GM23338 (cell line): Measurements from ENCODE around the gene MAPK12. TPM values are rescaled to one million over a fixed set of nuclear protein-coding genes. Genes with fewer than 3 reads are reported as not detected.

ENCODE experiments used
- ATAC-seq: fragments of 200-7000 bp; cut with Tn5 transposase; 3 replicates; pipeline ENCODE4 v1.9.1; 2020
- DNase-seq: peaks from one replicate; pipeline ENCODE4 v3.0.0-alpha.2; 2015; ENCODE audit warnings: low spot score
- H2AFZ ChIP-seq: fragments of 200-600 bp; sonication (generic); 2 replicates; pipeline ENCODE4 v1.8.0; 2016; ENCODE audit warnings: antibody characterized with exemption, mild to moderate bottlenecking, moderate library complexity
- H3F3A ChIP-seq: fragments of 200-600 bp; sonication (generic); replicated peaks from 2 replicates; pipeline ENCODE4 v1.8.0; 2017; ENCODE audit warnings: antibody characterized with exemption, mixed run types, low read depth
- H3K27ac ChIP-seq: fragments of 200-600 bp; sonication (generic); 2 replicates; pipeline ENCODE4 v1.6.1; 2016; ENCODE audit warnings: low read depth
- H3K27me3 ChIP-seq: fragments of 200-600 bp; sonication (generic); 2 replicates; pipeline ENCODE4 v1.8.0; 2016; ENCODE audit warnings: mild to moderate bottlenecking, mixed run types, moderate library complexity; ENCODE audit not compliant: insufficient read depth
- H3K36me3 ChIP-seq: fragments of 200-600 bp; sonication (generic); 2 replicates; pipeline ENCODE4 v1.8.0; 2016; ENCODE audit warnings: mild to moderate bottlenecking; ENCODE audit not compliant: insufficient read depth
- H3K4me1 ChIP-seq: fragments of 200-600 bp; sonication (generic); 2 replicates; pipeline ENCODE4 v1.8.0; 2016; ENCODE audit warnings: mild to moderate bottlenecking, moderate library complexity; ENCODE audit not compliant: insufficient read depth
- H3K4me2 ChIP-seq: fragments of 200-600 bp; sonication (generic); 2 replicates; pipeline ENCODE4 v1.7.1; 2017; ENCODE audit warnings: mixed run types
- H3K4me3 ChIP-seq: fragments of 200-600 bp; sonication (generic); 2 replicates; pipeline ENCODE4 v1.6.1; 2016; ENCODE audit warnings: mixed run types
- H3K79me2 ChIP-seq: fragments of 200-600 bp; sonication (generic); replicated peaks from 2 replicates; pipeline ENCODE4 v1.8.0; 2017; ENCODE audit warnings: mild to moderate bottlenecking; ENCODE audit not compliant: insufficient read depth
- H3K9me2 ChIP-seq: fragments of 200-600 bp; sonication (generic); 2 replicates; pipeline ENCODE4 v1.8.0; 2017; ENCODE audit not compliant: insufficient read depth
- H4K20me1 ChIP-seq: fragments of 200-600 bp; sonication (generic); replicated peaks from 2 replicates; pipeline ENCODE4 v1.8.0; 2017; ENCODE audit warnings: mild to moderate bottlenecking; ENCODE audit not compliant: insufficient read depth
- H3K27ac Mint-ChIP-seq: 2 replicates; pipeline ENCODE4 v1.8.0; 2020; ENCODE audit warnings: inconsistent platforms, mild to moderate bottlenecking, moderate library complexity, mixed read lengths
- H3K27me3 Mint-ChIP-seq: 3 replicates; pipeline ENCODE4 v1.8.0; 2022; ENCODE audit warnings: low read depth, mild to moderate bottlenecking, moderate library complexity, mixed read lengths, inconsistent platforms; ENCODE audit not compliant: insufficient read depth, poor library complexity
- H3K36me3 Mint-ChIP-seq: 3 replicates; pipeline ENCODE4 v1.8.0; 2021; ENCODE audit warnings: low read depth, mild to moderate bottlenecking, inconsistent platforms, moderate library complexity, mixed read lengths
- H3K4me1 Mint-ChIP-seq: 3 replicates; pipeline ENCODE4 v1.8.0; 2020; ENCODE audit warnings: mild to moderate bottlenecking, inconsistent platforms, mixed read lengths
- H3K4me3 Mint-ChIP-seq: 3 replicates; pipeline ENCODE4 v1.8.0; 2021; ENCODE audit warnings: moderate library complexity, mild to moderate bottlenecking, inconsistent platforms, mixed read lengths
- H3K9me3 Mint-ChIP-seq: 3 replicates; pipeline ENCODE4 v1.8.0; 2020; ENCODE audit warnings: moderate library complexity, mild to moderate bottlenecking, inconsistent platforms, mixed read lengths
- EZH2 ChIP-seq: fragments of 200-600 bp; sonication (generic); IDR thresholded peaks from one replicate; pipeline ENCODE4 v1.8.0; 2017; ENCODE audit warnings: antibody characterized with exemption, mild to moderate bottlenecking, low read depth; ENCODE audit not compliant: unreplicated experiment
- ZNF331 ChIP-seq: fragments of 250-450 bp; sonication (Bioruptor Pico); IDR thresholded peaks from 2 replicates; pipeline ENCODE4 v1.5.0; 2020; ENCODE audit warnings: low read depth, mild to moderate bottlenecking, moderate library complexity
- polyA plus RNA-seq: library from polyadenylated mRNA; unstranded; fragments of >200 nt; fragmentation: Nextera tagmentation; extraction: Ambion mirVana; gene quantifications from 2 replicates; pipeline ENCODE4 v1.2.1, GENCODE V29; 2016
- total RNA-seq: library from RNA; depleted of rRNA; stranded (reverse); fragments of >200 nt; shearing (Covaris generic); gene quantifications from 2 replicates; pipeline ENCODE4 v1.2.3, GENCODE V29; 2014
- TF ChIP-seq, protein P1 (sequence below), 2 experiments: fragments of 200-600 bp in 1 of 2; sonication (generic) in 1 of 2; conservative IDR thresholded peaks; 2 replicates each; pipeline versions ENCODE4 v1.5.1 to v1.6.1; 2016 to 2017; ENCODE audit warnings: antibody characterized with exemption in 2 of 2, low read depth in 2 of 2, mild to moderate bottlenecking in 2 of 2, moderate library complexity in 1 of 2
- TF ChIP-seq, protein P2 (sequence below): IDR thresholded peaks from one replicate; pipeline ENCODE4 v1.6.1; 2018; ENCODE audit warnings: antibody characterized with exemption; ENCODE audit not compliant: unreplicated experiment

Gene MAPK12
- total and polyA plus RNA-seq, 2 experiments from 2014 or later, result 10.4 to 26.1 TPM

DNA sequence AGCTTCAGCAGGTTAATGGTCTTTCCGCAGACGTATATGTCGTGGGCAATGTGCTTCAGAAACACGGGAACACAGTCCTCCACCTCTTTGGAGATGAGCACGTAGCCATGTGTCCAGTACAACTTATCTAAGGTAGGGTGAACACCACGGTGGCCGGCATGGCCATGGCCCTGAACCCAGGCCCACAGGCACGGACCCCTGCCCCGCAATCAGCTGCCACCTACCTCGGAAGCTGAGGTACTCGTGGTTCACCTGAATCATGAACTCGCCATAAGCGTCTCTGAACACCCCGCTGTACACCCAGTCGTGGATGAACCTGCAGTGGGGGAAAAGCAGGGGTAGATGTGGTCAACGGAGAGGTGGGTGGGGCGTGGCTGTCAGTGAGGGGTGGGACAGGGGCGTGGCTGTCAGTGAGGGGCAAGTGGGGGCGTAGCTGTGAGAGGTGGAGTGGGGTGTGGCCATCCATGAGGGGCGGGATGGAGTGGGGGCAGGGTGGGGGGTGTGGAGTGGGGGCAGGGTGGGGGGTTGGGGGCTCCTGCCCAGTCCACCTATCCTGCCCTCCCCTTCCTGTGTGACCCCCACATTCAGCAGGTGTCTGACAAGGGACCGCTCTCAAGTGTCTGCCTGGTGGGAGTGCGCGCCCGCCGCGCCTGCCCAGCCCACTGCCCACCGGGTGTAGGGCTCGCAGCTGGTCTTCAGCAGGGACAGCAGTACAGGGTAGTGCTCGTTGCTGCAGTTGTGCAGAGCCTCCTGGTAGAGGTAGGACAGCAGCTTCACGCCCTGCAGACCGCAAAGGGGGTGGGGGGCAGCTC, 35.2 kb downstream of the MAPK12 start:
- H3K4me3 Mint-ChIP-seq, result no peak overlapping the region
- no peak overlapping the region for H3K27ac Mint-ChIP-seq
- H2AFZ ChIP-seq, result no peak overlapping the region
- H3K9me2 ChIP-seq, result no peaks in the 10 kb centered on the region
- no peaks in the 10 kb centered on the region for H3F3A ChIP-seq
- DNase-seq (no peak), ATAC-seq (no peak)
- TF ChIP-seq, protein P1, sequence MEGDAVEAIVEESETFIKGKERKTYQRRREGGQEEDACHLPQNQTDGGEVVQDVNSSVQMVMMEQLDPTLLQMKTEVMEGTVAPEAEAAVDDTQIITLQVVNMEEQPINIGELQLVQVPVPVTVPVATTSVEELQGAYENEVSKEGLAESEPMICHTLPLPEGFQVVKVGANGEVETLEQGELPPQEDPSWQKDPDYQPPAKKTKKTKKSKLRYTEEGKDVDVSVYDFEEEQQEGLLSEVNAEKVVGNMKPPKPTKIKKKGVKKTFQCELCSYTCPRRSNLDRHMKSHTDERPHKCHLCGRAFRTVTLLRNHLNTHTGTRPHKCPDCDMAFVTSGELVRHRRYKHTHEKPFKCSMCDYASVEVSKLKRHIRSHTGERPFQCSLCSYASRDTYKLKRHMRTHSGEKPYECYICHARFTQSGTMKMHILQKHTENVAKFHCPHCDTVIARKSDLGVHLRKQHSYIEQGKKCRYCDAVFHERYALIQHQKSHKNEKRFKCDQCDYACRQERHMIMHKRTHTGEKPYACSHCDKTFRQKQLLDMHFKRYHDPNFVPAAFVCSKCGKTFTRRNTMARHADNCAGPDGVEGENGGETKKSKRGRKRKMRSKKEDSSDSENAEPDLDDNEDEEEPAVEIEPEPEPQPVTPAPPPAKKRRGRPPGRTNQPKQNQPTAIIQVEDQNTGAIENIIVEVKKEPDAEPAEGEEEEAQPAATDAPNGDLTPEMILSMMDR (conservative IDR thresholded peaks at IDR 0.05; ENCODE audit: low read depth in 2 of 2), result no peak
- no peak for TF ChIP-seq ZNF331 (CRISPR knock-in tag)
- H3K4me2 ChIP-seq, result no peak overlapping the region
- H3K27ac ChIP-seq, result no peak overlapping the region
- no peaks in the 10 kb centered on the region for H3K79me2 ChIP-seq
- H3K4me1 Mint-ChIP-seq, result no peaks in the 10 kb centered on the region
- peaks cover 21% of the 10 kb centered on the region for H3K36me3 Mint-ChIP-seq
- peaks cover 5% of the 10 kb centered on the region for H4K20me1 ChIP-seq
- H3K4me3 ChIP-seq, result no peak overlapping the region
- H3K36me3 ChIP-seq, result no peaks in the 10 kb centered on the region
- no peaks in the 10 kb centered on the region for H3K9me3 Mint-ChIP-seq
- peaks cover 7% of the 10 kb centered on the region for H3K27me3 Mint-ChIP-seq
- H3K27me3 ChIP-seq, result no peaks in the 10 kb centered on the region
- H3K4me1 ChIP-seq, result no peaks in the 10 kb centered on the region

DNA sequence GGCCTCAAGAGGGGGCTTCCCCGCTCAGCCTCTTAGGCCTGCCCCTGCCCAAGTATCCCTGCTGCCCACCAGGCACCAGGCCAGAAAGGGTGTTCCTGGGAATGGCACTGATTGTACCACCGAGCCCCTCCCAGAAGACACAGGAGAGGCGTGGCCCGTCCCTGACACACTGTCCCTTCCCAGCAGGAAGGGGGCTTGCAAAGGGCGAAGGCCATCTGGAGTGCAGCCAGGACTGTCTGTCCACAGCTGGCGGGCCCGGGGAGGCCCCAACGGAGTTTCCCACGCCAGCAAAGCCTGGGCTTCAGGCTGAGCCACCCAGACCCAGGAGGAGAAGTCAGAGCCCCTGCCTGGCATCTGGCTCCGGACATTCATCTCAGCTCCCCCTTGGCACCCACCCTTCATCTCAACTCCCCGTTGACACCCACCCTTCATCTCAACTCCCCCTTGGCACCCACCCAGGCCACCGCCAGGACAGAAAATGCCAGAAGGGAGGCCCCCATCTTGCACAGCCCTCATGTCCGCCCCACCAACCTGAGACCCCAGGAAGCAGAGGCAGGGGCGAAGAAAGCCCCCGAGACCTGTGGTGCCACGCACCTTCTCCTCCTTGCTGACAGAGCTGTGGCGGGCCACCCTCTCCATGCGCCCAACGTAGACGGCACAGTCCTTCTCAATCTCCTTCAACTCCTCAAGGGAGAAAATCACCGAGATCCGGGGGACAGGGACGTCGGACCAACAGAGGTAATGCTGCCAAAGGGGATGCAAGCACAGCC, 36.1 kb downstream of the MAPK12 start:
- no peak overlapping the region for H3K4me2 ChIP-seq
- Mint-ChIP-seq H3K36me3 (peaks cover 28% of the 10 kb centered on the region), H3K9me3 (no peaks in the 10 kb centered on the region), H3K27me3 (peaks cover 7% of the 10 kb centered on the region), H3K4me1 (no peaks in the 10 kb centered on the region), H3K27ac (no peak overlapping the region), H3K4me3 (no peak overlapping the region)
- no peaks in the 10 kb centered on the region for H3K4me1 ChIP-seq
- TF ChIP-seq, protein P1 (conservative IDR thresholded peaks at IDR 0.05; ENCODE audit: low read depth in 2 of 2), result no peak
- TF ChIP-seq EZH2, result no peak
- TF ChIP-seq, protein P2, sequence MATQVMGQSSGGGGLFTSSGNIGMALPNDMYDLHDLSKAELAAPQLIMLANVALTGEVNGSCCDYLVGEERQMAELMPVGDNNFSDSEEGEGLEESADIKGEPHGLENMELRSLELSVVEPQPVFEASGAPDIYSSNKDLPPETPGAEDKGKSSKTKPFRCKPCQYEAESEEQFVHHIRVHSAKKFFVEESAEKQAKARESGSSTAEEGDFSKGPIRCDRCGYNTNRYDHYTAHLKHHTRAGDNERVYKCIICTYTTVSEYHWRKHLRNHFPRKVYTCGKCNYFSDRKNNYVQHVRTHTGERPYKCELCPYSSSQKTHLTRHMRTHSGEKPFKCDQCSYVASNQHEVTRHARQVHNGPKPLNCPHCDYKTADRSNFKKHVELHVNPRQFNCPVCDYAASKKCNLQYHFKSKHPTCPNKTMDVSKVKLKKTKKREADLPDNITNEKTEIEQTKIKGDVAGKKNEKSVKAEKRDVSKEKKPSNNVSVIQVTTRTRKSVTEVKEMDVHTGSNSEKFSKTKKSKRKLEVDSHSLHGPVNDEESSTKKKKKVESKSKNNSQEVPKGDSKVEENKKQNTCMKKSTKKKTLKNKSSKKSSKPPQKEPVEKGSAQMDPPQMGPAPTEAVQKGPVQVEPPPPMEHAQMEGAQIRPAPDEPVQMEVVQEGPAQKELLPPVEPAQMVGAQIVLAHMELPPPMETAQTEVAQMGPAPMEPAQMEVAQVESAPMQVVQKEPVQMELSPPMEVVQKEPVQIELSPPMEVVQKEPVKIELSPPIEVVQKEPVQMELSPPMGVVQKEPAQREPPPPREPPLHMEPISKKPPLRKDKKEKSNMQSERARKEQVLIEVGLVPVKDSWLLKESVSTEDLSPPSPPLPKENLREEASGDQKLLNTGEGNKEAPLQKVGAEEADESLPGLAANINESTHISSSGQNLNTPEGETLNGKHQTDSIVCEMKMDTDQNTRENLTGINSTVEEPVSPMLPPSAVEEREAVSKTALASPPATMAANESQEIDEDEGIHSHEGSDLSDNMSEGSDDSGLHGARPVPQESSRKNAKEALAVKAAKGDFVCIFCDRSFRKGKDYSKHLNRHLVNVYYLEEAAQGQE, result no peak
- H3F3A ChIP-seq, result no peaks in the 10 kb centered on the region
- H3K27me3 ChIP-seq, result no peaks in the 10 kb centered on the region
- DNase-seq (no peak), ATAC-seq (no peak)
- no peaks in the 10 kb centered on the region for H3K79me2 ChIP-seq
- no peak overlapping the region for H3K27ac ChIP-seq
- peaks cover 5% of the 10 kb centered on the region for H4K20me1 ChIP-seq
- no peaks in the 10 kb centered on the region for H3K36me3 ChIP-seq
- H3K9me2 ChIP-seq, result no peaks in the 10 kb centered on the region
- no peak overlapping the region for H3K4me3 ChIP-seq
- no peak overlapping the region for H2AFZ ChIP-seq
